Activated B cell treated with CpG ODN at 0.5 μM for 24 hours (primary cell): ENCODE results near the gene CYP2D6. TPM values are rescaled to one million over a fixed set of nuclear protein-coding genes. Genes with fewer than 3 reads are reported as not detected.

Experiments used
- ATAC-seq: fragments of 200-7000 bp; cut with Tn5 transposase; one replicate; pipeline ENCODE4 v1.10.0; 2021; ENCODE audit warnings: low read depth, mild to moderate bottlenecking, moderate library complexity
- CTCF ChIA-PET: fragments of 350-600 bp; sonication (Branson Sonifier 250); formaldehyde crosslinking; loops from one replicate; lab custom pipeline; 2021; ENCODE audit warnings: antibody characterized with exemption; lab: Charles Lee
- POLR2A ChIA-PET: fragments of 350-600 bp; sonication (Branson Sonifier 250); formaldehyde crosslinking; loops from one replicate; lab custom pipeline; 2021; ENCODE audit warnings: antibody characterized with exemption; lab: Charles Lee
- DNase-seq: peaks from one replicate; pipeline ENCODE4 v3.0.0; 2022
- H3K27ac Mint-ChIP-seq: one replicate; pipeline ENCODE4 v1.8.0; 2020; ENCODE audit warnings: mixed read lengths
- H3K27me3 Mint-ChIP-seq: one replicate; pipeline ENCODE4 v1.8.0; 2021; ENCODE audit warnings: mixed read lengths
- H3K36me3 Mint-ChIP-seq: one replicate; pipeline ENCODE4 v1.8.0; 2021; ENCODE audit warnings: low read depth, mixed read lengths
- H3K4me1 Mint-ChIP-seq: one replicate; pipeline ENCODE4 v1.8.0; 2021; ENCODE audit warnings: mixed read lengths
- H3K4me3 Mint-ChIP-seq: one replicate; pipeline ENCODE4 v1.8.0; 2020; ENCODE audit warnings: mild to moderate bottlenecking, mixed read lengths
- H3K9me3 Mint-ChIP-seq: one replicate; pipeline ENCODE4 v1.8.0; 2020; ENCODE audit warnings: mixed read lengths
- intact Hi-C: fragments of 100-400 bp; cut with micrococcal nuclease; formaldehyde crosslinking; loops from one replicate; pipeline ENCODE4 v1.15.1; 2024
- total RNA-seq: library from RNA; stranded (reverse); gene quantifications from 2 replicates; pipeline ENCODE4 v1.2.3, GENCODE V29; 2022
- TF ChIP-seq, protein P1 (sequence below): fragments of 200-600 bp; IDR thresholded peaks from one replicate; pipeline ENCODE4 v1.8.0; 2022; ENCODE audit warnings: antibody characterized with exemption, mild to moderate bottlenecking

CYP2D6 gene
- total RNA-seq, 1 donor from 2014 or later = 2.8 TPM

DNA sequence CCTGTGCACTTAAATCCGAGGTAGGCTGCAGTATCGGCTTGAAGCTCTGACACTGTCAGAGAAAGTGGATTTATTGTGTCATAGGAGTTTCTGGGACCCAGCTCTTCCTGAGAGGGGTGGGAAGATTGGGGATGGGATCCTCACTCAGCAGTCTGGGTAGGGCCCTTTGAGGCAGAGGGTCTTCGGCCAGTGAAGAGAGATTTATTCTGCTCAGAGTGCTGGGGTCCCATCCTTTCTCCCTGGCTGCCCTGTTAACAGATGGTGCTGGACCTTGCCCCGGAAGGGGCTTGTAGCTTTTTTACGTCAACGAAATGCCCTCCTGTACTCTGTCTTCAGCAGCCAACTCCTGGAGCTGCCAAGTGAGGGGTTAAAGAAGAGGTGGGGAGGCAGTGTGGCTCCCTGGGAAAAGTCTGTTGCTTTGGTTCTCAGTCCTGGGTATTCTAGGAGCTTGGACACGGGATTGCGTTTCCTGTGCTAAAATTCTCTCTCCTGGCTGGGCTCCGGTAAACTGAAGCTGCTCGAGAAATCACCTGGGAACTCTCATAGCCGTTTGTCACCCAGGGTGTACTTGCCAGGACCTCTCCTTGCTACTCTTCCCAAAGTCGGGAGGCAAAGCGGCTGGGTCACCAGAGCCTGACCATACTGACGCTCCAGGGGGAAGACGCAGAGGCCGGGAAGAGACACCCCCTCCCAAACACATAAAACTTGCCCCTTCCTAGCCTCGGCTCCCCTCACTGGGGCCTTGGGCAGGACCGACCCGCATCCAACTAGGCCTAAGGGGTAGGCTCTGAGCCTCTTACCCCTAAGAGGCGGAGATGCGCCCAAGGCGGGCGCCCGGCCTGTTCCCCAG lies 51.9 kb downstream of the CYP2D6 start:
- Mint-ChIP-seq H3K4me1 (peaks cover 38% of the 10 kb centered on the region), H3K36me3 (peaks cover 25% of the 10 kb centered on the region), H3K27ac (peak overlapping the region; percentile 97), H3K27me3 (no peaks in the 10 kb centered on the region), H3K4me3 (peak overlapping the region; percentile 95), H3K9me3 (no peaks in the 10 kb centered on the region)
- no peak for ATAC-seq
- ChIA-PET CTCF (interaction anchor here (0.7 to 3.2 kb wide), 2 partner anchors 12 to 110 kb away, joined by 3 to 17 read pairs; partner anchors contain the start of gene NDUFA6), POLR2A (interaction anchor here (0.6 to 4.3 kb wide), 23 partner anchors 8 to 536 kb away, joined by 3 to 174 read pairs (median 4); partner anchors contain the start of genes NAGA, NDUFA6, POLDIP3 and SNU13)
- no peak for DNase-seq
- intact Hi-C loops = loop anchor here (1.0 to 2.0 kb wide), 3 partner anchors 8 to 246 kb away; partner anchors contain the start of genes NAGA, SREBF2 and WBP2NL
- TF ChIP-seq, protein P1, sequence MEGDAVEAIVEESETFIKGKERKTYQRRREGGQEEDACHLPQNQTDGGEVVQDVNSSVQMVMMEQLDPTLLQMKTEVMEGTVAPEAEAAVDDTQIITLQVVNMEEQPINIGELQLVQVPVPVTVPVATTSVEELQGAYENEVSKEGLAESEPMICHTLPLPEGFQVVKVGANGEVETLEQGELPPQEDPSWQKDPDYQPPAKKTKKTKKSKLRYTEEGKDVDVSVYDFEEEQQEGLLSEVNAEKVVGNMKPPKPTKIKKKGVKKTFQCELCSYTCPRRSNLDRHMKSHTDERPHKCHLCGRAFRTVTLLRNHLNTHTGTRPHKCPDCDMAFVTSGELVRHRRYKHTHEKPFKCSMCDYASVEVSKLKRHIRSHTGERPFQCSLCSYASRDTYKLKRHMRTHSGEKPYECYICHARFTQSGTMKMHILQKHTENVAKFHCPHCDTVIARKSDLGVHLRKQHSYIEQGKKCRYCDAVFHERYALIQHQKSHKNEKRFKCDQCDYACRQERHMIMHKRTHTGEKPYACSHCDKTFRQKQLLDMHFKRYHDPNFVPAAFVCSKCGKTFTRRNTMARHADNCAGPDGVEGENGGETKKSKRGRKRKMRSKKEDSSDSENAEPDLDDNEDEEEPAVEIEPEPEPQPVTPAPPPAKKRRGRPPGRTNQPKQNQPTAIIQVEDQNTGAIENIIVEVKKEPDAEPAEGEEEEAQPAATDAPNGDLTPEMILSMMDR = no peak

DNA sequence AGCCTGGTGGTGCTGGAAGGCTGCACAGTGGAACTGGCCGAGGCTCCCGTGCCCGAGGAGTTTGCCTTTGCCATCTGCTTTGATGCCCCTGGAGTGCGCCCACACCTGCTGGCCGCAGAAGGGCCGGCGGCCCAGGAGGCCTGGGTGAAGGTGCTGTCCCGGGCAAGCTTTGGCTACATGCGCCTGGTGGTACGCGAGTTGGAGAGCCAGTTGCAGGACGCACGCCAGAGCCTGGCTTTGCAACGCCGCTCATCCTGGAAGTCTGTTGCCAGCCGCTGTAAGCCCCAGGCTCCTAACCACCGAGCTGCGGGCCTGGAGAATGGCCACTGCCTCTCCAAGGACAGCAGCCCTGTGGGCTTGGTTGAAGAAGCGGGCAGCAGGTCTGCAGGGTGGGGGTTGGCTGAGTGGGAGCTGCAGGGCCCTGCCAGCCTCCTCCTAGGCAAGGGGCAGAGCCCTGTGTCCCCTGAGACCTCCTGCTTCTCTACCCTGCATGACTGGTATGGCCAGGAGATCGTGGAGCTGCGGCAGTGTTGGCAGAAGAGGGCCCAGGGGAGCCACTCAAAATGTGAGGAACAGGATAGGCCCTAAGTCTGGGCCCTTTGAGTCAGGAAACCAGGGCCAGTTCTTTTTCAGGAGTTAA lies 53.0 kb downstream of the CYP2D6 start:
- intact Hi-C loops = loop anchor here (2.0 kb wide), 2 partner anchors 79 to 245 kb away; partner anchors contain the start of genes SREBF2 and WBP2NL
- POLR2A ChIA-PET = interaction anchor here (1.0 to 4.3 kb wide), 4 partner anchors 7 to 153 kb away, joined by 4 to 174 read pairs (median 30); partner anchors contain the start of genes NAGA and NDUFA6

DNA sequence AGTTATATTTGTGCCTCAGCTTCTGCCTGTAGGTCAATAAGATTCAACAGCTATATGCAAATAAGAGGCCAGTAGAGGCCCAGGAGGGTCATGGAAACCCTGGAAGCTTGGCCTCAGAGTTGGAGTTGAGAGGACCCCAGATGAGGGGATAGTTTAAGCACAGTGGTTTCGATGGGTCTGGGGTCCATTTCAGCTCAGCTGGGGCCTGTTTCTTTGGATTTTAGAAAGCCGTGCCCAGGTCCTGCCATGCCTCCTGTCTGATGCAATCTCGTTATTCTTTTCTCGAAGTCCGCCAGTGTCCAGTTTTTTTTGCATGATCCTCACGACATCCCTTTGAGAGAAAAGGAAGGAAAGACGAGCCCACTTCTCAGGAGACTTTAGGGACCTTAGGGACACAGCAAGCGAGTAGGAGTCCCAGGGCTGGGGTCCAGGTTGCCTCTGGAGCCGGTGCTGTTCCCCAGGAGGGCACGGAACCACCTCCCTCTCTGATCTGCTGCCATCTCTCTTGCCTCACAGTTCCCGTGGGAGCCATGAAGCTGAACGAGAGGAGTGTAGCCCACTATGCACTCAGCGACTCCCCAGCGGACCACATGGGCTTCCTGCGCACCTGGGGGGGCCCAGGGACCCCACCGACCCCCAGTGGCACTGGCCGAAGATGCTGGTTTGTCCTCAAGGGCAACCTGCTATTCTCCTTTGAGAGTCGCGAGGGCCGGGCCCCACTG lies 53.7 kb downstream of the CYP2D6 start:
- POLR2A ChIA-PET = interaction anchor here (1.1 to 2.6 kb wide), 2 partner anchors 13 to 136 kb away, joined by 4 to 16 read pairs; partner anchors contain the start of gene NDUFA6
- Mint-ChIP-seq H3K9me3 (no peaks in the 10 kb centered on the region), H3K4me1 (peaks cover 35% of the 10 kb centered on the region), H3K36me3 (peaks cover 13% of the 10 kb centered on the region), H3K4me3 (no peak overlapping the region), H3K27me3 (no peaks in the 10 kb centered on the region), H3K27ac (no peak overlapping the region)
- ATAC-seq = no peak
- TF ChIP-seq, protein P1 = no peak
- no peak for DNase-seq
- CTCF ChIA-PET = interaction anchor here (1.0 kb wide), 1 partner anchor 110 kb away, joined by 3 read pairs; no protein-coding TSS in a partner anchor
- intact Hi-C loops = no loop called here

More for the DNA sequence above, 53.0 kb downstream of the CYP2D6 start:
- DNase-seq = no peak
- H3K4me3 Mint-ChIP-seq = no peak overlapping the region
- CTCF ChIA-PET = no interaction called here
- no peaks in the 10 kb centered on the region for H3K27me3 Mint-ChIP-seq
- peaks cover 19% of the 10 kb centered on the region for H3K36me3 Mint-ChIP-seq
- no peak overlapping the region for H3K27ac Mint-ChIP-seq
- TF ChIP-seq, protein P1 = no peak
- H3K9me3 Mint-ChIP-seq = no peaks in the 10 kb centered on the region
- ATAC-seq = no peak
- peaks cover 40% of the 10 kb centered on the region for H3K4me1 Mint-ChIP-seq

Other genes with a start within 250 kb of the CYP2D6 start
- gene SHISA8, start 215.7 kb downstream of the CYP2D6 start, total RNA-seq = 10.9 and 12.6 TPM in 2 replicates
- 266 and 295 TPM in 2 replicates for gene TNFRSF13C, start 204.0 kb downstream of the CYP2D6 start, total RNA-seq
- 9.6 and 13.3 TPM in 2 replicates for gene CENPM, start 183.7 kb downstream of the CYP2D6 start, total RNA-seq
- 0.49 and 0.54 TPM in 2 replicates for gene SEPTIN3, start 161.4 kb downstream of the CYP2D6 start, total RNA-seq
- 6.8 and 7.8 TPM in 2 replicates for gene WBP2NL, start 132.0 kb downstream of the CYP2D6 start, total RNA-seq
- gene NAGA, start 60.0 kb downstream of the CYP2D6 start, total RNA-seq = 24.3 and 26.8 TPM in 2 replicates
- 2.7 and 3.1 TPM in 2 replicates for gene PHETA2, start 56.6 kb downstream of the CYP2D6 start, total RNA-seq
- 165 and 167 TPM in 2 replicates for gene SMDT1, start 51.1 kb downstream of the CYP2D6 start, total RNA-seq
- gene NDUFA6, start 40.0 kb downstream of the CYP2D6 start, total RNA-seq = 73.6 and 83.2 TPM in 2 replicates
- 52.0 and 62.1 TPM in 2 replicates for gene TCF20, start 139.8 kb upstream of the CYP2D6 start, total RNA-seq